Right renal pelvis (tissue), 4 donors: Measurements from ENCODE around the gene TNXB. TPM values are rescaled to one million over a fixed set of nuclear protein-coding genes. Genes with fewer than 3 reads are reported as not detected.
"Not testable (repeated sequence)": the region's sequence is repeated elsewhere in the genome, so short reads cannot be mapped to it uniquely, and the experiment has no call there.

Experiments
- DNase-seq, 4 donors: peaks; one replicate each; pipeline ENCODE4 v3.0.0-alpha.2; 2013; ENCODE audit warnings: low read depth in 4 of 4, low spot score in 3 of 4, missing footprints in 1 of 4
- polyA plus RNA-seq, 4 donors: library from polyadenylated mRNA; unstranded; fragments of 120-200 nt; gene quantifications; one replicate each; pipeline ENCODE4 v1.2.1, GENCODE V29; 2013; ENCODE audit not compliant: insufficient read length in 4 of 4

The TNXB gene
- polyA plus RNA-seq, 4 donors, result 3.2 to 11.2 (median 5.0) TPM

GRCh38 chr6:32146287-32146686 lies 37.1 kb upstream of the TNXB start:
- DNase-seq, result no peak

- DNase-seq, result not testable (repeated sequence)
Measured at GRCh38 chr6:32144238-32144637, 35.1 kb upstream of the TNXB start.

- DNase-seq, result no peak
Measured at GRCh38 chr6:32140420-32141046, 31.4 kb upstream of the TNXB start.

- DNase-seq, result no peak
Measured at GRCh38 chr6:32139590-32139989, 30.5 kb upstream of the TNXB start.

- no peak for DNase-seq
Measured at GRCh38 chr6:32137454-32137853, 28.3 kb upstream of the TNXB start.

GRCh38 chr6:32133786-32134185 lies 24.6 kb upstream of the TNXB start:
- DNase-seq, result no peak

GRCh38 chr6:32132110-32132509 lies 23.0 kb upstream of the TNXB start:
- no peak for DNase-seq

GRCh38 chr6:32131439-32131948 lies 22.4 kb upstream of the TNXB start:
- DNase-seq, result no peak

- DNase-seq, result no peak
Measured at GRCh38 chr6:32129297-32130088, 20.4 kb upstream of the TNXB start.

GRCh38 chr6:32128751-32129296 lies 19.7 kb upstream of the TNXB start:
- no peak for DNase-seq

- peak; percentile 90 to 98 (median 98) for DNase-seq
Measured at GRCh38 chr6:32127717-32128592, 18.8 kb upstream of the TNXB start, which contains the start of gene ATF6B. Gene ATF6B (minus strand): TSS chr6:32128246. CDS start chr6:32128207, 39 bp downstream.

- no peak for DNase-seq
Measured at GRCh38 chr6:32127409-32127716, 18.2 kb upstream of the TNXB start.

GRCh38 chr6:32126880-32127279 lies 17.7 kb upstream of the TNXB start:
- no peak for DNase-seq

GRCh38 chr6:32123681-32124080 lies 14.5 kb upstream of the TNXB start:
- no peak for DNase-seq

GRCh38 chr6:32120573-32121059 lies 11.5 kb upstream of the TNXB start:
- DNase-seq, result no peak

GRCh38 chr6:32118782-32119628 lies 9.9 kb upstream of the TNXB start:
- peak in 3 of 4 donors; percentile 67 to 74 (median 73) for DNase-seq

GRCh38 chr6:32117461-32117860 lies 8.3 kb upstream of the TNXB start:
- DNase-seq, result no peak

- no peak for DNase-seq
Measured at GRCh38 chr6:32116674-32117073, 7.5 kb upstream of the TNXB start.

- no peak for DNase-seq
Measured at GRCh38 chr6:32115623-32116022, 6.5 kb upstream of the TNXB start.

GRCh38 chr6:32114796-32115195 lies 5.7 kb upstream of the TNXB start:
- no peak for DNase-seq
